Endometrial microvascular endothelial cells (primary cell): ENCODE data around the gene JAZF1. TPM values are rescaled to one million over a fixed set of nuclear protein-coding genes. Genes with fewer than 3 reads are reported as not detected.

Experiments used
- in situ Hi-C: cut with HindIII; loops from 2 replicates; pipeline ENCODE4 v1.10.0; 2017; ENCODE audit warnings: low sequenced_read_pairs, low pct_unique_long_range_greater_than_20kb; ENCODE audit errors: inconsistent ontology term
- total RNA-seq: library from RNA; depleted of rRNA; stranded (reverse); fragments of >200 nt; gene quantifications from one replicate; pipeline ENCODE4 v1.2.3, GENCODE V29; 2015; ENCODE audit errors: inconsistent ontology term

JAZF1 gene
- total RNA-seq, 1 donor from 2014 or later: 8.9 TPM

DNA sequence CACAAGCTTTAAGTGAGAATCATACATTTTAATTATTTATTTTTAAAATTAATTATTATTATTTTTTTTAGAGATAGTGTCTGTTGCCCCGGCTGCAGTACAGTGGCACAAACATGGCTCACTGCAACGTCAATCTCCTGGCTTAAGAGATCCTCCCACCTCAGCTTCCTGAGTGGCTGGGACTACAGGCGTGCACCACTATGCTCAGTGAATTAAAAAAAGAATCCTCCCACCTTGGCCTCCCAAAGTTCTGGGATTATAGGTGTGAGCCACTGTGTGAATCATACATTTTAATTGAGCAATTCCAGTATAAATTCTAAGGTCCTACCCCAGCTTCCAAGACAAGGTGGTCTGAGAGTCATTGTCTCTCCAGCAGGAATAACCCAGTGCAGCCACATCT, 172.4 kb downstream of the JAZF1 start:
- in situ Hi-C loops: no loop called here

GRCh38 chr7:28006491-28006890, 174.1 kb downstream of the JAZF1 start:
- in situ Hi-C loops: no loop called here

DNA sequence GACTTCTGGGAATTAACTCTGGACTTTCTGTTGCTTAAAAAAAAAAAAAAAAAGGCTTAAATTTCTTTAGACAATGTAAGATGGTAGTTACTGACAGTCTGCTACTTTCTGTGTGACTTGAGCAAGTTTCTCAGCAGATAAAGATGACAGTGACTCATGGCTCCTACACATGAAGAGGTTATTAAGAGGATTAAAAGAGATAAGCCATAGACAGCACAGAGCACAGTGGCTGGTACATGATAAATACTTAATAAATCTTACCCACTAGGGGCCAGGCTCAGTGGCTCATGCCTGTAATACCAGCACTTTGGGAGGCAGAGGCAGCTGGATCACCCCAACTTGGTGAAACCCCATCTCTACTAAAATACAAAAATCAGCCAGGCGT, 174.8 kb downstream of the JAZF1 start:
- in situ Hi-C loops: no loop called here

- in situ Hi-C loops: no loop called here
These were observed 175.3 kb downstream of the JAZF1 start for GRCh38 chr7:28005075-28005846.

GRCh38 chr7:28003408-28003807, 177.2 kb downstream of the JAZF1 start:
- in situ Hi-C loops: no loop called here

- in situ Hi-C loops: no loop called here
These were observed 178.0 kb downstream of the JAZF1 start for GRCh38 chr7:28002638-28003037.

DNA sequence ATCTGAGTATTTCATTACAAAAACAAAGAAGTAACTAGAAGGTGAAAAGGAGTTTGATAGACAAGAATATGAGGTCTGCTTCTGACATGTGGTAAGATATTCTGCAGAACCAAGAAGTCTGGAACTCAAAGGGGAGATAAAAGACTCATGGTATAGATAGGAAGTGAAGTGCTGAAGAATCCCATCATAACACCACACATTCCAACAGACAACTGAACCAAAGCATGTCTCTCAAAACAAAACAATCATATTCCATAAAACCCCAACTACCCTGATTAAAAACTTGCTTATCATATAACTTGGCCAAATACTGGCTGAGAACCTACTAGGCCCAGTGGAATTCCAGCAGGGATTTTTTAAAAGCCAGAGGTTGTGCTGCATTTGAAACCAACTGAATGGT, 178.7 kb downstream of the JAZF1 start:
- in situ Hi-C loops: no loop called here

- in situ Hi-C loops: no loop called here
These were observed 180.8 kb downstream of the JAZF1 start for GRCh38 chr7:27999829-28000228.

GRCh38 chr7:27998382-27998781, 182.2 kb downstream of the JAZF1 start:
- in situ Hi-C loops: no loop called here

DNA sequence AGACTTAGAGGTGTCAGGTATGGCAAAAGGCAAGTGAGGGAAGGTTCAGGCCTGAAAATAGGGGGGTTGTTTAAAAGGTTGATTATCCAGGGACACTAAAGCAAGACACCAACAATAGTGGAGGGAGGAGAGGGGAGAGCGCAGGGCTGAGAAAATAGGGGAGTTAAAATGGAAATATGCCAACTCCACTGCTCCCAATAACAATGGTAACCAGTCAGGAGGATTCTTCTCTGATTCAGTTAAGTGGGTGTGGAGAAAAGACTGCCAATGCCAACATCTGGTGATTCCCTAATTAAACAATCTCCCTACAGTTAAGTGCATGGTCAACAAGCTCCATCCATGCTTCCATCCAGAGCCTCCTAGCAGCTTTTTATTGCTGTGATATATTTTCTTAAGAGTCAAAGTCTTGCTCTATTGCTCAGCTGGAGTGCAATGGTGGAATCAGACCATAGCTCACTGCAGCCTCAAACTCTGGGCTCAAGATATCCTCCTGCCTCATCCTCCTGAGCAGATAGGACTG, 183.3 kb downstream of the JAZF1 start:
- in situ Hi-C loops: no loop called here

DNA sequence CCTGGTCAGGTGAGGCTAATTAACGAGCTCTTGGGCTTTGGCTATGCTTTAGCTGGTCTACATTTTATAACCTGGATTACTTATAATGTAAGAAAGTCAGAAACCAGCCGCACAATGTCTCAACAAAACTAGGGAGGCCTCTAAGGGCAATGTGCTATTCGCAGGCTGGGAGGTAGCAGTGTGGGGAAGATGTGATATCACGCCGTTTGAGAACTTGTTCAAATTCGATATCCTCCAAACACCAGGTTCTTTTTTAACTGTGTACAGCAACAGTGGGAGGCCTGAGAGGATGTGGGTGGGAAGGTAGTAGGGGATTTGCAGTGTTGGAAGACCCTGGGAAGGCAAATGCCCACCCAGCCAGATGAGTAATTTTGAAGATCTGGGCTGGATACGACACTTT, 184.5 kb downstream of the JAZF1 start:
- in situ Hi-C loops: no loop called here

GRCh38 chr7:27995228-27995627, 185.4 kb downstream of the JAZF1 start:
- in situ Hi-C loops: no loop called here

- in situ Hi-C loops: no loop called here
These were observed 186.0 kb downstream of the JAZF1 start for GRCh38 chr7:27994639-27995038.

DNA sequence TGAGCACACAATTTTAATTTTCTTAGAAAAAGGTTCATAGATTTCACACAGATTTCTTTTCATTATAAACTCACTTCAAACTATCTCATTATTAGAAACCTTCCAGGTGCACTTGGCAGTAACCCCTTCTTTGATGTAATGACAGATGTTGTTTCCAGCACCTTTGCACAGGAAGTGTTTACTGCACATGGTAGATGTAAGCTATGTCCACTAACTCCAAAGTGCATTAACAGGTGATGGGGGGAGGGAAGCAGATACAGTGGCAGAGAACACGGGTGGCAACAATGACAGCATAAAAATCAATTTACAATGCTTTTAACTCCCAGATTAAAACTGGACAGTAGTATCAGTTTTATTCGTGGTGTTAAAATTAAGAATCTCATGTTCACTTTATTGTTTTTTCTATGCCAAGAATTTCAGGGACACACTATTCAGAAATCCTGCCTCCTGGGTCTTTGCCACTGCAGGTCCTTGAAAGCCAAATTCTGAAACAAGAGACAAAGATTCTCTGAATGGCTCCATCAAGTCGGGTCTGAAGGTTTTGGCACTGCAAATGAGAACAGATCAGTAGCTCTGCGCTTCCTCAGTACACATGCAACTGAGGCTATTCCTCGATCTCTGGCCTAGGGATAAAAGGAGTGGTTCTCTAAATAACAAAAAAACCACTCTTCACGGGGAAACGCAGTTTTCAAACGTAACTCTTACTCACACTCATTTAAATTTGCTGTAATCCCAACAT, 187.7 kb downstream of the JAZF1 start:
- in situ Hi-C loops: no loop called here

- in situ Hi-C loops: no loop called here
These were observed 188.5 kb downstream of the JAZF1 start for GRCh38 chr7:27992097-27992496.

- in situ Hi-C loops: no loop called here
These were observed 189.5 kb downstream of the JAZF1 start for GRCh38 chr7:27991006-27991528.

GRCh38 chr7:27976531-27976930, 204.1 kb downstream of the JAZF1 start:
- in situ Hi-C loops: no loop called here

- in situ Hi-C loops: no loop called here
These were observed 207.0 kb downstream of the JAZF1 start for GRCh38 chr7:27973625-27974024.

DNA sequence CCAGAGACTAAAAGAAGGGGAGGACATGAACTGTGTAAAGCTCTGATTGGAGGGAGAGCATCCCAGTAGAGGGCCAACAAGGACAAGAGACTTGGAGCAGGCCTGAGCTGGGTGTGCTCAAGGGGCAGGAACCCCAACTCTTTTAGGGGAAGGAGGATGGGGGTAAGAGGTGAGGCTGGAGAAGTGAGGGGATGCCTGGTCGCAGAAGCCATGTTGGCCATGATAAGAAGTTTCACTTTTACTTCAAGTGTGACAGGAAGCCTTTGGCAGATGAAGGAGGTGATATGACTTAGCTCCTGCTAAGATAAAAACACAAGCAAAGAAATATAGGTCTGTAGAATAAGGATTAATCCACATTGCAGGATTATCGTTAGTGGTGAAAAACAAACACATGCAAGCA, 208.3 kb downstream of the JAZF1 start:
- in situ Hi-C loops: no loop called here
